AG09319 (cell line): Measurements from ENCODE around the gene ZNF804B.

Experiments
- DNase-seq: peaks from one replicate; pipeline ENCODE4 v3.0.0-alpha.2; 2010; ENCODE audit warnings: low read depth; ENCODE audit errors: extremely low read depth
- CTCF ChIP-seq: IDR thresholded peaks from 2 replicates; pipeline ENCODE4 v1.5.1; 2011; ENCODE audit warnings: low read depth, mild to moderate bottlenecking, inconsistent platforms, low read length, moderate library complexity

The ZNF804B gene

DNA sequence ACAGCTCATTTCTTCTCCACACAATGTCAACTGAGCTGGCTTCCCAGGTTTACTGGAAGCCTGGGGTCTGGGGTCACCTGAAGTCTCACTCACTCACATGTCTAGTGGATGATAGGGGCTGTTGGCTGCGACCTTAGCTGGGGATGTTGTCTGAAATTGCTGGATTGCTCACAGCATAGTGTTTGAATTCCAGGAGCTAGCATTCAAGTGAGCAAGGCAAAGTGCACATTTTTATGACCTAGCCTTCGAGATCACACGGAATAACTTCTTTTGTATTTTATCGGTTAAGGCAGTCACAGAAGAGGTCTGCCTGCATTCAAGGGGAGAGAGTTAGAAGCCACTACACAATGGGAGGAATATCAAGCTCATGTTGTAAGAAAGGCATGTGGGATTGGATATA is 32.4 kb downstream of the ZNF804B start:
- no peak for DNase-seq
- no peak for TF ChIP-seq CTCF

DNA sequence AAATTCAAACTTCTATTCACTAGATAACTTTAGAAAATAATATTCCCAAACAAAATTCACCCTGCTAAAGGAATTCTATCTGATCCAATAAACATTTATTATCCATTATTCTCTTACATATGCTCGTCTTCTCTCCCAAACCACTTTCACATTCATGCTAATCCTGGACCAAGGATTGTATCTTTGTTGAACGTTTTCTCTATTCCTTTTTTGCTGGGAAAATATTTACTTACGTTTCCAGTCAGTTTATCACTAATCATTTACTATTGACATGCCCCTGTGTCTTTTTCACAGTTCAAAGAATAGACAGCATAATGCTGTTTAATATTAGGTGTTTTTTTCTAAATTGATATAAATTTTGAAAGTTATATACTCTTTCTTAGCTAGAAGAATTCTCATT is 32.9 kb downstream of the ZNF804B start:
- no peak for DNase-seq
- TF ChIP-seq CTCF: no peak

DNA sequence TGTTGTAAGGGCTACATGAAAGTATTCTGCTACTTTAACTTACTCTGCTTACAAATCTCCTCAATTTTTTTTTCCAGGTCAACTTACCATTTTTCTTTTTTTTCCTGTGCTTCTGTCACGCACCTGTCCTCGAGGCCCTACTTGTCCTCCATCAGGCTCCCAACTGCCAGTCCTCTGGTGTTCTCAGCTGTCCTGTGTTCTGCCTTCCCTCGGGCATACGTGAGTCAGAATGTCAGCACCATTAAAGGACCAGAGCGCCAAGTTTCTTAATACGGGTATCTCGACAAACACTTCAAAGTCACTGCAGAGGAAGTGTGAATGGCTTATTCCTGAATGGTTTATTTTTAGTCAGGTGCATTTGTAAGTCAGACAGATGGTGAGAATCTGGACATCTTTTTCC is 36.1 kb downstream of the ZNF804B start, which contains the start of gene TEX47:
Gene TEX47 (minus strand): TSS at position 185 of the 400 bp plus-strand sequence. CDS start 795 bp downstream, outside the sequence.
- DNase-seq: no peak
- TF ChIP-seq CTCF: no peak

GRCh38 chr7:88801046-88801445 is 41.5 kb downstream of the ZNF804B start:
- TF ChIP-seq CTCF: no peak
- no peak for DNase-seq

DNA sequence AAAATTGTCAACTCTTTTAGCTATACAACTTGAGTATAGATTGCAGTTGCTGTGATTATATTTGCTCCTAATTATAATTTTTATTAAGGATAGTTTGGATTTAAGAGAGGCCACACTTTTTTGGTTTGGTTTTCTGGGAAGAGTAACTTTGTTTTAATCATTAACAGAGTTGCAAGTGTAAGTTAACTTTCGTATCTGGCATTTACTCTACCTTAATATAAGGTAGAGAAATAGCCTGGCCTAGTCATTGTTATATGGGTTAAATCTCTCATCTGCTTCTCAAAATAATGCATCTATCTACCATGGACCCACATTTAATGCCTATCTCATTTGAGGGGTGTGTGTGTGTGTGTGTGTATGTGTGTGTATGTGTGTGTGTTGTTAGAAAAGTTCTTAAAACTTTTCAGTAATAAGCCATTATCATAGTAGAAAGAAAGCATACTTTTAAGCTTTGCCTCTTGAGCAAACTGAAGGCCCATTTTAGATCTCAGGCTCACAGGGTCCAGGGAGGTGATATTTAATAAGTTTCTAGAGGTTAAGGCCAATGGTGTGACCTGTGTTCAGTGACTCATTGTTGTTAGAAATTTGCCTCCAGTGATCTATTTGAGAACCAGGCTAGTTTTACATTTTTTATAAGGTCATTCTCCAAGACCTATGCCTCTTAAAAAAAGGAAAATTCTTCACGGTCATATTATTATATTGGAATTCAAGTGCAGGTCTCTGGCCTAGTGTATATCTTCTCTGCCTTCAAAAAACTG is 47.0 kb downstream of the ZNF804B start:
- no peak for DNase-seq
- TF ChIP-seq CTCF: no peak

DNA sequence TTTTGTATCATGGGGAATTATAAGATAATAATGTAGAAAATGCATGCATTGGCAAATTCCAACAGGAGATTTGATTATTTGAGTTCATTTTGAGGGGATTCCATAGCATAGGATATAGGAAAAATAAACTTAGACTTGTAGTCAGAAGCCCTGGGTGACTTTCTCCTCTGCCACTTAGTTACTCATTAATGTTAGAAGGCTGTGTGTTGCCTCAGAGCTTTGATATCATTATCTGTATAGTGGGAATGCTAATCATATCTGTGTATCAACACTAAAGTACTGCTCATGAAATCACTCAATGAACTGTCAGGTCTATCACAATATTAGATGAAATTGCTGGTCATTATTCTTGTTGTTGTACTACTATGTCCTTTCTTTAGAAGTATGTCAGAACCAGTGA is 59.1 kb downstream of the ZNF804B start:
- no peak for TF ChIP-seq CTCF
- DNase-seq: no peak

GRCh38 chr7:88826222-88826621 is 66.7 kb downstream of the ZNF804B start:
- no peak for DNase-seq
- no peak for TF ChIP-seq CTCF
